ENCODE measurements around the gene DOCK6. TPM values are rescaled to one million over a fixed set of nuclear protein-coding genes. Genes with fewer than 3 reads are reported as not detected.

The DOCK6 gene
- total RNA-seq, 1 donor from 2014 or later: 65.8 TPM

DNA sequence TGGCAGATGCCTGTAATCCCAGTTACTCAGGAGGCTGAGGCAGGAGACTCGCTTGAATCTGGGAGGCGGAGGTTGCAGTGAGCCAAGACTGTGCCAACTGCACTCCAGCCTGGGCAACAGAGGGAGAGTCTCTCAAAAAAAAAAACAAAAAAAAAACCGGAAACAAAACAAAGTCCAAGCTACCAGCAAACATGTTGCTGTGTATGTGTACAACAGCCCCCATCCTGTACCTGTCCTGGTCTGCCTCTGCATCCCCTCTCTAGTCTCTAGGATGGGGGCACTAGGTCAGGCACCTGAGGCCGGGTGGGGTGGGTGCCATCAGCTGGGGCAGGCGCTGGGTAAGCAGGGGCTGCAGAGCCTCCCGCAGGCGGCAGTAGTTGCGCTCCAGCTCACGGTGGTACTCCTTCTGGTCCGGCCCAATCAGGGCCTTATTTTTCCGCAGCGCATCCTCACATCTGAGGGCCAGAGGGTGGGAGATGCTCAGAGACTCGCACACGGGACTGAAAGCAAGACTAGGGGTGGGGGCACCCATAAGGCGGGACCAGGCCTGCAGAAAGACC lies 62.2 kb downstream of the DOCK6 start:
- no peak for TF ChIP-seq POLR2AphosphoS5 (IDR thresholded peaks at IDR 0.05; ENCODE audit: insufficient read depth in 1 of 2, low read depth in 1 of 2)
- TF ChIP-seq, protein P1, sequence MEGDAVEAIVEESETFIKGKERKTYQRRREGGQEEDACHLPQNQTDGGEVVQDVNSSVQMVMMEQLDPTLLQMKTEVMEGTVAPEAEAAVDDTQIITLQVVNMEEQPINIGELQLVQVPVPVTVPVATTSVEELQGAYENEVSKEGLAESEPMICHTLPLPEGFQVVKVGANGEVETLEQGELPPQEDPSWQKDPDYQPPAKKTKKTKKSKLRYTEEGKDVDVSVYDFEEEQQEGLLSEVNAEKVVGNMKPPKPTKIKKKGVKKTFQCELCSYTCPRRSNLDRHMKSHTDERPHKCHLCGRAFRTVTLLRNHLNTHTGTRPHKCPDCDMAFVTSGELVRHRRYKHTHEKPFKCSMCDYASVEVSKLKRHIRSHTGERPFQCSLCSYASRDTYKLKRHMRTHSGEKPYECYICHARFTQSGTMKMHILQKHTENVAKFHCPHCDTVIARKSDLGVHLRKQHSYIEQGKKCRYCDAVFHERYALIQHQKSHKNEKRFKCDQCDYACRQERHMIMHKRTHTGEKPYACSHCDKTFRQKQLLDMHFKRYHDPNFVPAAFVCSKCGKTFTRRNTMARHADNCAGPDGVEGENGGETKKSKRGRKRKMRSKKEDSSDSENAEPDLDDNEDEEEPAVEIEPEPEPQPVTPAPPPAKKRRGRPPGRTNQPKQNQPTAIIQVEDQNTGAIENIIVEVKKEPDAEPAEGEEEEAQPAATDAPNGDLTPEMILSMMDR (IDR thresholded peaks at IDR 0.05): no peak
- TF ChIP-seq POLR2A (IDR thresholded peaks at IDR 0.05): no peak
- Histone ChIP-seq H3K4me1 (peaks cover 59% of the 10 kb centered on the region), H3K27ac (peak overlapping the region; percentile 91), H3K4me3 (no peak overlapping the region), H3K36me3 (no peaks in the 10 kb centered on the region), H3K9me3 (no peaks in the 10 kb centered on the region), H3K27me3 (no peaks in the 10 kb centered on the region)
- DNase-seq (ENCODE audit: extremely low spot score in 2 of 2): no peak
- intact Hi-C loops (cut with DNase I): loop anchor here (10.0 kb wide), 1 partner anchor 165 kb away; no protein-coding TSS in a partner anchor

DNA sequence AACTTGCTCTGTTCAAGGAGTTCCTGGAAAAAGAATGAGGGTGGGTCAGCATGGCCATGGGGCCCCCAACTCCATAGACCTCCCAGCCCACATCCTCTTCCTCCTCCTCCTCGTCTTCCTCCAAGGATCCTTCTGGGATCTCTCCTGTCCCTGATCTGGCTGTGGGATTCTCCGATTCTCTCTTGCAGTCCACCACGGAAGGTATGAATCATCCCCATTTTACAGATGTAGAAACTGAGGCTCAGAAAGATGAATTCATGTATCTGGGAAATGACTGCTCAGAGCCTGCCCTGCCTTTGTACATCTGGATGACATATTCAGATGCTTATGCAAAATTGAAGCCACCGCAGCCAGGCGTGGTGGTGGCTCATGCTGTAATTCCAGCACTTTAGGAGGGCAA lies 62.8 kb downstream of the DOCK6 start:
- Histone ChIP-seq H3K27ac (peak overlapping the region; percentile 91), H3K9me3 (no peaks in the 10 kb centered on the region), H3K27me3 (no peaks in the 10 kb centered on the region), H3K4me3 (no peak overlapping the region), H3K36me3 (no peaks in the 10 kb centered on the region), H3K4me1 (peaks cover 57% of the 10 kb centered on the region)
- TF ChIP-seq, protein P1 (IDR thresholded peaks at IDR 0.05): no peak
- intact Hi-C loops (cut with DNase I): no loop called here
- DNase-seq (ENCODE audit: extremely low spot score in 2 of 2): no peak

DNA sequence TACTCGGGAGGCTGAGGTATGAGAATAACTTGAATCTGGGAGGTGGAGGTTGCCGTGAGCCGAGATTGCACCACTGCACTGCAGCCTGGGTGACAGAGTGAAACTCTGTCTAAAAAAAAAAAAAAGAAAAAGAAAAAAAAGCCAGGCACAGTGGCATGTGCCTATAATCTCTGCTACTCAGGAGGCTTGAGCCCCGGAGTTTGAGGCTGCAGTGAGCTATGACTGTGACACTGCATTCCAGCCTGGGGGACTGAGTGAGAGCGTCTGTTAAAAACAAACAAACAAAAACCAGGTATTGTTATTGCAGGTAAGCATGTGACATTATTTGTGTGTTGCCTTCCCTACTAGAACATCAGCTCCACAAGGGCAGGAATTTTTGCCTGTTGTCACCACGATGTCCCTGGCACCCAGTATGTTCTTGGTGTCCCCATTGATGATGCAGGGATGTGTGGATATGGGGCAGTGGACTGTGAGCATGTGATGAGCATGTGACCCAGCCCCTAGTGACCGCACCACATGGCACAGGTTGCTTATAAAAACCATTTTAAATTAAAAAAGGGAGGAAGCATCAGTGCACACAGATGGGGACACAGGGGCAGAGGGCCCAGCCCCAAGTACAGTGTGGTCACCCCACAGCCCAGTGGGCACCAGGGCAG lies 63.4 kb downstream of the DOCK6 start:
- Histone ChIP-seq H3K9me3 (no peaks in the 10 kb centered on the region), H3K27ac (peak overlapping the region; percentile 91), H3K27me3 (no peaks in the 10 kb centered on the region), H3K4me1 (peaks cover 56% of the 10 kb centered on the region), H3K36me3 (peaks cover 0 to 3% of the 10 kb centered on the region in 2 donors), H3K4me3 (no peak overlapping the region)
- DNase-seq (ENCODE audit: extremely low spot score in 2 of 2): no peak
- intact Hi-C loops (cut with DNase I): no loop called here
- TF ChIP-seq POLR2AphosphoS5 (IDR thresholded peaks at IDR 0.05; ENCODE audit: insufficient read depth in 1 of 2, low read depth in 1 of 2): no peak

DNA sequence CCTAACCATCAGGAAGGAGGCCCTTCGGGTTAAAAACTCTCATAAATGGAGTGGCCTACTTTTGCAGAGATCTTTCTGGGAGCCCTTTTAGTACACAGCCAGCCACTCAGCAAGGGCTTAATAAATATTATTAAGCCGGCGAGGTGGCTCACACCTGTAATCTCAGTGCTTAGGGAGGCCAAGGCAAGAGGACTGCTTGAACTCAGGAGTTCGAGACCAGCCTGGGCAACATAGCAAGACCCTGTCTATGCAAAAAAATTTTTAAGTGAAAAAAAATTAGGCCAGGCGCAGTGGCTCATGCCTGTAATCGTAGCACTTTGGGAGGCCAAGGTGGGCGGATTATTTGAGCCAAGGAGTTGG lies 64.2 kb downstream of the DOCK6 start:
- TF ChIP-seq, protein P1 (IDR thresholded peaks at IDR 0.05): no peak
- TF ChIP-seq POLR2A (IDR thresholded peaks at IDR 0.05) (no peak), POLR2AphosphoS5 (IDR thresholded peaks at IDR 0.05; ENCODE audit: insufficient read depth in 1 of 2, low read depth in 1 of 2) (no peak)
- intact Hi-C loops (cut with DNase I): no loop called here

DNA sequence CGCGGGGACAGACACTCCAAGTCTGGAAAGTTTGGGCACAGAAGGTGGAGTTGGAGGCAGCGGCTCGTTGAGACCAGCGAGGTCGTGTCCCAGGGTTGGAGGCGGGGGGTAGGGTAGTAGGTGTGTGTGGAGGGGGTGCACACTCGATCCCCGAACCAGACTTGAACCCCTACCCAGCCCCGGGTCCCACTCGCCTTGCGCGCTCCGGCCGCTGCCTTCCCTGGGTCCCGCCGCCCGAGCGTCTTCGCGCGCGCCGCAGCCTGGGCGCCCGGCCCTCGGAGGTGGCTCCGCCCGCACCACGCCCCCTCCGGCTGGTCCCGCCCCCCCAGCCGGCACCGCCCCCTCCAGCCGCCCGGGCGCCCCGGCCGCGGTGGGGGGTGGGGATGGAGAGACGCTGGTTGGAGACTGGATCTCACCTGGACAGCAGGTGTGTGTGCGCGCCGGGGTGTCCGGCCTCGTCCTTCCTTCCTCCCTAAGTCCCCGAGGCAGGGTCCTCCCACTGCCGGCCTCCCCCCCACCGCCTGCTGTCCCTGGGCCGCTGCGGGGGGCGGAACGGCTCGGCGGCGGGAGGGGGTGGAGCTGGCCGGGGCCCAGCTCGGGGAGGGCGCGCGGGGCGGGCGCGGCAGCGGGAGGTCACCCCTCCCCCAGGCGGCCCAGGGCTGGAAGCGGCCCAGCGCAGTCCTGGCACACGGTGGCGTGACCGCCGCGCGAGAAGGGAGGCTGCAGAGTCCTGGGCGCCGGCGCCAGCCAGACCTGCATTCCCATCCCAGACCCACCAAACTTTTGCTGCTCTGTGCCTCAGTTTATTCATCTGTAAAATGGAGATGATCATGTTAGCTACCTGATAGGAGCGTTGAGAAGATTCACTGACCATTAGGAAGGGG lies 64.8 kb downstream of the DOCK6 start, which contains the start of gene KANK2:
Gene KANK2, minus strand, starts transcription at position 255 of the 884 bp plus-strand sequence. CDS start 3,034 bp downstream, outside the sequence.
- no peak for DNase-seq (ENCODE audit: extremely low spot score in 2 of 2)
- Histone ChIP-seq H3K4me3 (peak within 1 kb of the TSS; percentile 68 to 75), H3K27ac (peak within 1 kb of the TSS; percentile 91), H3K9me3 (no peaks in the 10 kb centered on the region), H3K36me3 (peaks cover 0 to 16% of the 10 kb centered on the region in 2 donors), H3K27me3 (no peaks in the 10 kb centered on the region), H3K4me1 (peaks cover 56% of the 10 kb centered on the region)
- TF ChIP-seq POLR2A (IDR thresholded peaks at IDR 0.05): peak in 1 of 2 donors; percentile 94
- TF ChIP-seq, protein P1 (IDR thresholded peaks at IDR 0.05): peak in 1 of 3 experiments; percentile 22
- TF ChIP-seq POLR2AphosphoS5 (IDR thresholded peaks at IDR 0.05; ENCODE audit: insufficient read depth in 1 of 2, low read depth in 1 of 2): peak in 1 of 2 donors; percentile 79
- intact Hi-C loops (cut with DNase I): no loop called here

More for the DNA sequence above, 64.2 kb downstream of the DOCK6 start:
- Histone ChIP-seq H3K27ac (peak overlapping the region; percentile 91), H3K4me3 (peak overlapping the region; percentile 68 to 75), H3K9me3 (no peaks in the 10 kb centered on the region), H3K4me1 (peaks cover 56% of the 10 kb centered on the region), H3K27me3 (no peaks in the 10 kb centered on the region), H3K36me3 (peaks cover 0 to 10% of the 10 kb centered on the region in 2 donors)
- no peak for DNase-seq (ENCODE audit: extremely low spot score in 2 of 2)
